ENCODE results near the gene GGCX.

The GGCX gene

DNA sequence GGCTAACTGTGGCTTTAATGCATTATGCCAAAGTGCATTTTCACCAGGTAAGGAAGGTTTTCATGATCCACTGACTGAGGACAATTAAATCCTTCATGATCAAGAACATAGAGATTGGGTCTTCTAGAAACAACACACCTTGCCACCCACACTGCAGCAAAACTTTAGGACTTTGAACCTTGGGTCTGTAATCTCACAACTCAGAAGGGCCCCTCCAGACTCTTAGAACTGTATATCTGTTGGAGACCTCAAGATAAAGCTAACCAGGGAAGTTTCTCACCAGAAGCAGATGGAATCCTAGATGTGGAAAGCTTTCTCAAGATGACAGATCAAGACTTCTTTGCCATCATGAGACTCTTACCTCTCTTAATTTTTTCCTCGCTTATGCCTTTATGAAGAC is 64.9 kb downstream of the GGCX start:
- no peaks in the 10 kb centered on the region for H3K27me3 ChIP-seq
- H3K9me3 ChIP-seq (replicated peaks in 1 of 11) = peaks cover 0 to 6% (median 0%) of the 10 kb centered on the region in 11 experiments; a peak in 3 of 22 replicates
- H3K27ac ChIP-seq = no peak overlapping the region
- no peak overlapping the region for H3K4me3 ChIP-seq
- H4K20me1 ChIP-seq = no peaks in the 10 kb centered on the region
- H3K36me3 ChIP-seq = no peaks in the 10 kb centered on the region
- H3K4me1 ChIP-seq = peaks cover 9 to 42% (median 28%) of the 10 kb centered on the region in 10 experiments; a peak in 18 of 20 replicates
- TF ChIP-seq Cebpa-rat (IDR thresholded peaks at IDR 0.05) = no peak
- H3K4me2 ChIP-seq = no peak overlapping the region
- H3K9ac ChIP-seq = no peak overlapping the region
